Tibial nerve (tissue), 3 donors: ENCODE results near the gene GMPPB.
"Not testable (repeated sequence)": the region's sequence is repeated elsewhere in the genome, so short reads cannot be mapped to it uniquely, and the experiment has no call there.

Experiments
- POLR2A ChIP-seq, 2 donors: fragments of 450-650 bp; IDR thresholded peaks; one replicate each; pipeline ENCODE4 v1.6.1; 2017; ENCODE audit warnings: antibody characterized with exemption in 2 of 2, mild to moderate bottlenecking in 2 of 2, moderate library complexity in 2 of 2
- TF ChIP-seq, protein P1 (sequence below), 5 experiments: fragments of 200-600 bp in 3 of 5; fragments of 450-650 bp in 2 of 5; sonication (generic) in 3 of 5; IDR thresholded peaks; one replicate each; pipeline ENCODE4 v1.5.1; 2016 to 2019; ENCODE audit warnings: antibody characterized with exemption in 5 of 5, mild to moderate bottlenecking in 3 of 5, moderate library complexity in 2 of 5

DNA sequence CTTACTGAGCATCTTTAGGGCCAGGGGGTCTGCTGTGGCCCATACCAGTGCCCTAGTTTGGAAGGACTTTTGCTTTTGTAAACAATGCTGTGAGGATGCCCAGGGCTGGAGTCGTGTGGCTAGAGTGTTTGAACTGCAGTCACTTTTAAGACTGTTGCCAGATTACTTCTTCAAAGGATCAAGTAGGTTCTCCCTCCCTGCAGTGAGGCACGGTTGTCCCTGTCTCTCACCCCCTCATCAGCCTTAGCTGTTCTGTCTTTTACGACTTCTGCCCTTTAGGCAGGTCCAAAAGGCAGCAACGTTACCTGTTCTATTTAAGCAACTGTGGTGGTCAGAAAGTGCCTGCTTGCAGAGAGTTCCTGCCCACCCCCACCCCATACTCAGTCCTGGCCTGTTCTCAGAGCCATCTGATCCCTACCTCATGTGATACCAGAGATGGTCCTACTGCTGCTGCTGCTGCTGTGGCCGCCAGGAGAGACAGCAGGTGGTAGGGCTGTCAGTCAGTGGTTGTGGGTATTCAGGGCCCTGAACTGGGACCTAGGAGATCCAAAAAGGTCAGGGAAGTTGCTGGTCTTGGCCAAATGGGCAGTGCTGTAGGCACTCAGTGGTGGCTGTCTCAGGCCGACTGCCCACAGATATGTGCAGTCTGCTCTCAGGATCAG is 29.2 kb downstream of the GMPPB start:
- not testable (repeated sequence) for TF ChIP-seq POLR2A (IDR thresholded peaks at IDR 0.05)
- TF ChIP-seq, protein P1, sequence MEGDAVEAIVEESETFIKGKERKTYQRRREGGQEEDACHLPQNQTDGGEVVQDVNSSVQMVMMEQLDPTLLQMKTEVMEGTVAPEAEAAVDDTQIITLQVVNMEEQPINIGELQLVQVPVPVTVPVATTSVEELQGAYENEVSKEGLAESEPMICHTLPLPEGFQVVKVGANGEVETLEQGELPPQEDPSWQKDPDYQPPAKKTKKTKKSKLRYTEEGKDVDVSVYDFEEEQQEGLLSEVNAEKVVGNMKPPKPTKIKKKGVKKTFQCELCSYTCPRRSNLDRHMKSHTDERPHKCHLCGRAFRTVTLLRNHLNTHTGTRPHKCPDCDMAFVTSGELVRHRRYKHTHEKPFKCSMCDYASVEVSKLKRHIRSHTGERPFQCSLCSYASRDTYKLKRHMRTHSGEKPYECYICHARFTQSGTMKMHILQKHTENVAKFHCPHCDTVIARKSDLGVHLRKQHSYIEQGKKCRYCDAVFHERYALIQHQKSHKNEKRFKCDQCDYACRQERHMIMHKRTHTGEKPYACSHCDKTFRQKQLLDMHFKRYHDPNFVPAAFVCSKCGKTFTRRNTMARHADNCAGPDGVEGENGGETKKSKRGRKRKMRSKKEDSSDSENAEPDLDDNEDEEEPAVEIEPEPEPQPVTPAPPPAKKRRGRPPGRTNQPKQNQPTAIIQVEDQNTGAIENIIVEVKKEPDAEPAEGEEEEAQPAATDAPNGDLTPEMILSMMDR (IDR thresholded peaks at IDR 0.05), result not testable (repeated sequence)
